SK-N-MC (cell line): ENCODE results near the gene SSTR1.

Experiments used
- EZH2 ChIP-seq: fragments of 200-600 bp; sonication (generic); IDR thresholded peaks from one replicate; pipeline ENCODE4 v1.6.1; 2017; ENCODE audit warnings: antibody characterized with exemption
- POLR2AphosphoS5 ChIP-seq: IDR thresholded peaks from 2 replicates; pipeline ENCODE4 v1.6.1; 2012; ENCODE audit warnings: mild to moderate bottlenecking, low read depth, low read length, borderline replicate concordance

GRCh38 chr14:38256533-38256840 lies 48.8 kb downstream of the SSTR1 start:
- TF ChIP-seq EZH2 = no peak
- TF ChIP-seq POLR2AphosphoS5 = no peak
